Activated naive CD8-positive, alpha-beta T cell treated with anti-CD3 and anti-CD28 coated beads, Interleukin-2, amount 50 U/mL, for 16 hours (primary cell): ENCODE data around the gene SLC6A8.
"Not testable (repeated sequence)": the region's sequence is repeated elsewhere in the genome, so short reads cannot be mapped to it uniquely, and the experiment has no call there.

Experiments
- DNase-seq: peaks from one replicate; pipeline ENCODE4 v3.0.0-alpha.2; 2020; ENCODE audit warnings: low read depth, low spot score

Gene SLC6A8

DNA sequence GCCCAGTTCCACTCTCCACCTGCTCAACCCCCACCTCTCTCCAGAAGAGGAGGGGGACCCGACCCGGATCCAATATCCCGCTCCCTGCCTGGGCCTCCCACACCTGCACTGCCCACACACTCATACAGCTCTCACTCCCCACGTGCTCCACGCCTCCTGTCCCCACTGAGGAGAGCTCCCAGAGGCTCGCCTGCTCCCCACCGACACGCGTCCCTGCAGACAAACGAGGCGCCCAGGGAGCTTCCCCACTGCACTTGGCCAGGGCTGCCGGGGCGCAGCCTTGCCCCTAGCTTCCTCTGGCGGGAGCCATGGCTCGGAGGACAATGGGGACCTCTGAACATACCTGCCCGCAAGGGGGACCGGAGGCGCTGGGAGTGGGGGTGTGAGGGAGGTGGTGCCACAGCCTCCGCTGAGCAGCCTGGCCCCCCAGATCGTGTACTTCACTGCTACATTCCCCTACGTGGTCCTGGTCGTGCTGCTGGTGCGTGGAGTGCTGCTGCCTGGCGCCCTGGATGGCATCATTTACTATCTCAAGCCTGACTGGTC lies 5.0 kb downstream of the SLC6A8 start:
- no peak for DNase-seq

- no peak for DNase-seq
Measured at GRCh38 chrX:153693216-153694086, 5.7 kb downstream of the SLC6A8 start.

DNA sequence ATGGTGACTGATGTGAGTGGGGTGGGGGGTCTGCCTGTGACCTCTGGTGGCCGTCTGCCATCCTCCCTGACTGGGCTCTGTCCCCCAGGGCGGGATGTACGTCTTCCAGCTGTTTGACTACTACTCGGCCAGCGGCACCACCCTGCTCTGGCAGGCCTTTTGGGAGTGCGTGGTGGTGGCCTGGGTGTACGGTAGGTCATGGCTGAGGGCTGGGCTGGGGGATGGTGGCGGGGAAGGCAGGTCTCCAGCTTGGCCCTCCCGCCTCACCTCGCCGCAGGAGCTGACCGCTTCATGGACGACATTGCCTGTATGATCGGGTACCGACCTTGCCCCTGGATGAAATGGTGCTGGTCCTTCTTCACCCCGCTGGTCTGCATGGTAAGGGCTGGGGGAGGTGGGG lies 6.5 kb downstream of the SLC6A8 start:
- not testable (repeated sequence) for DNase-seq

- DNase-seq, result no peak
Measured at GRCh38 chrX:153694687-153695270, 7.1 kb downstream of the SLC6A8 start.

DNA sequence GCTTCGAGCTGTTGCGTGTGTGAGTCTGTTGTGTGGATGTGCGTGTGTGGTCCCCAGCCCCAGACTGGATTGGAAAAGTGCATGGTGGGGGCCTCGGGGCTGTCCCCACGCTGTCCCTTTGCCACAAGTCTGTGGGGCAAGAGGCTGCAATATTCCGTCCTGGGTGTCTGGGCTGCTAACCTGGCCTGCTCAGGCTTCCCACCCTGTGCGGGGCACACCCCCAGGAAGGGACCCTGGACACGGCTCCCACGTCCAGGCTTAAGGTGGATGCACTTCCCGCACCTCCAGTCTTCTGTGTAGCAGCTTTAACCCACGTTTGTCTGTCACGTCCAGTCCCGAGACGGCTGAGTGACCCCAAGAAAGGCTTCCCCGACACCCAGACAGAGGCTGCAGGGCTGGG lies 8.4 kb downstream of the SLC6A8 start:
- no peak for DNase-seq

- DNase-seq, result not testable (repeated sequence)
Measured at GRCh38 chrX:153696538-153696937, 8.8 kb downstream of the SLC6A8 start.

DNA sequence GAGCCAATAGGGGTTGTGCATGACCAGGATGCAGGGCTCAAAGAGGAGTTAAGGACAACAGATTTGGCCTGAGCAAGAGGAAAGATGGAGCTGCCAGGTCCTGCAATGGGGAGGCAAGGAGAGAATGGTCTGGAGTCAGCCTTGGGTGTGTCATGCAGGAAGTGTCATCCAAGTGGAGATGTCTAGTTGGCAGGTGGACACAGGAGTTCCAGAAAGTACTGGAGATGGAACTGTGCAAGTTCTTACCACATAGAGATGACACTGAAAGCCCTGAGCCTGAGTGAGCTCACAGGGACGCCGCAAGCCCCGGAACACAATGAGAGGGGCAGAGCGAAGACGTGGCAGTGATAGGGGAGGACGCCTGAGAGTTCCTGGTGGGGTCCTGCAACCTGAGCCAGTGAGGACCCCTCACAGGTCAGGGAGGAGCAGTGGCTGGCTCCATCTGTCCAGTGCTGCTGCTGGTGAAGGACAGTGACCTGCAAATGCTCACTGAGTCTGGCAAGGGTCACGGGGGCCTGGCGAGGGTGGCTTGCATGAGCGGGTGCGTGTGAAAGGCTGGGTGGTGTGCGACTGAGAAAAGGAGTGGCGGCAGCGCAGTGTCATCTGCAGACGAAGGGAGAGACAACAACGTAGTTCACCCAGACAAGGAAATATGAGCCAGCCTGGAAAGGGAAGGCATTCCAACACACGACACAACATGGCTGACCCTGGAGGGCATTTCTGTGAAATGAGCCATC lies 9.4 kb downstream of the SLC6A8 start:
- not testable (repeated sequence) for DNase-seq

DNA sequence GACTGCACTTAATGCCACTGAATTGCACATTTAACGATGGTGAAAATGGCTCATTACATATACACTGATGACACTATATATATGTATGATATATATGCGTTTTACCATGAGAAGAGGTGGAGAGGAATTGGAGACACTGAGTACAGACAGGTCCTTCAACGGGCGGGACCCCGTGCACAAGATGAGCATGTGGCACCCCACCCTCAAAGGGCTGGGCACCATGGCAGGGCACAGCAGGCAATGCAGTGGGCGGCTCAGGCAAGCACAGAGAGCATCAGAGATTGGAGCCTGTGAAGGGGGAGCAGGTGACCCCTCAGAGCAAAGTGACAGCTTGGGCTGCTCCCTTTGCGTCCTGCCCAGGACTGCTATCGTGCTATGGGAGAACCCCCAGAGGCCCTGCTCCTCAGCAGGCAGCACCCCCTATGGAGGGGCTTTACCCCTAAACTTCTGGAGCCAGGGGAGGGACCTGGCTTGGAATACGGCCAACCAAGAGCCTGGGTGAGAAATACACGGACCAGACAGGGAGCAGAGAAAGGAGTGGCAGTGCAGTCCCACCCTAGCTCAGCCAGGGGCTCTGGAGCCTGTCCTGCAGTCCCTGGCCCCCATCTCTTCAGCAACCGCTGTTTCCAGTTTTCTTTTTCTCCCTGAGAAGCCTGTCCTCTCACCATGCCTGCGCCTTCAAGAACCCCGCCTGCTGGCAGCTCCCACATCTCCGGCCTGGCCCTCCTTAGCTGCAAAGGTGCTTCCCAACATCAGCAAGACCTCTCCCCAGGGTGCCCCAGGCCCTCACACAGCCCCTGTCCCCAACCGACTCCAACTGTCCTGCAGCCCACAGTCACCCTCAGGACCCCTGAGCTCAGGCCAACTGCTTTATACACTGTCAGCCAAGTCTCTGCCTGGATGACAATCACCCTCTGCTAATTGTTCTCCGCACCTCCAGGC lies 10.5 kb downstream of the SLC6A8 start:
- no peak for DNase-seq

- DNase-seq, result not testable (repeated sequence)
Measured at GRCh38 chrX:153699210-153699783, 11.6 kb downstream of the SLC6A8 start.

GRCh38 chrX:153699784-153700371 lies 12.2 kb downstream of the SLC6A8 start:
- DNase-seq, result not testable (repeated sequence)

DNA sequence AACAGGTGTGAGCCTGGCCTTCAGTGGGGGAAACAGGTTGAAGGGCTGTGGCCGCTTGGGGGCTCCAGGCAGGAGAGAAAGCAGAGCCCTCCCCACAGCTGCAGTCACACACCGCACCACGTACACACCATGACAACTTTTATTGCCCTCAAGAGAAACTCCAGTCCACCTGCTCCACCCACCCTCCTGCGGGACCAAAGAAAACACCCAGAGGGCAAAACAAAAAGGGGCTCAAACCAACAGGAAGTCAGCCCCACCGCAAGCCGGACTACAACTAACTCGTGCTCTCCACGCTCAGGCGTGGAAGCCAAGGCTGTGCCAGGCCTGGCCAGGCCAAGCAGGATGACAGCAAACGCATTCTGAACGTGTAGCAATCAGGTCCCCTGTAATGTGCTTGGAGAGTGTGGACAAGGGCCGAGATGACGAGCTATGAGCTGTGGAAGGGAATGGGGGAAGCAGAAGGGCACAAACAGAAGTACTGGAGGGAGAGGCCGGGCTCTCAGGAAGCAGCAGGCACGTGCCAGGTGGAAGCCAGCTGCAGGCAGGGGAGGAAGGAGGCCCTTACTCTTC lies 12.7 kb downstream of the SLC6A8 start:
- DNase-seq, result no peak

DNA sequence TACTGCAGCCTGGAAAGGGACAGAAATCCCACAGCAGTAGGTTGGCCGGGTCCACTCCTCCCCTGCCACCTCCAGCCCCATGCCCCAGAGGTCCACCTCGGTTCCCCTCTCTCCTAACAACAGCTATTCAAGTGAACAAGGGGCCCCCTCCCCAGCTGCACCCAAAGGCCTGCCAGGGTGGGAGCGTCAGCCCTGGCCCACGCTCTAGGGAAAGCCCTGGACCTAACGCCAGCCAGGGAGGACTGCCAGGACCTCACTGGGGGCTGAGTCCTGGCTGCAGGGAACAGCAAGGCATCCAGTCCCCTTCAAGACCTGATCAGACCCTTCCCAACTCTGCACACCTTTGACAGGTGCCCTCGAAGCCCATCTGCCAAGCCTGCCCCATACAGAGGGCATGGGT lies 13.2 kb downstream of the SLC6A8 start:
- DNase-seq, result no peak

GRCh38 chrX:153701706-153702105 lies 14.0 kb downstream of the SLC6A8 start:
- DNase-seq, result no peak

GRCh38 chrX:153702336-153703035 lies 14.8 kb downstream of the SLC6A8 start:
- no peak for DNase-seq

- DNase-seq, result no peak
Measured at GRCh38 chrX:153703036-153703370, 15.3 kb downstream of the SLC6A8 start.

GRCh38 chrX:153704021-153704526 lies 16.3 kb downstream of the SLC6A8 start:
- no peak for DNase-seq

GRCh38 chrX:153704631-153705402 lies 17.1 kb downstream of the SLC6A8 start:
- not testable (repeated sequence) for DNase-seq

DNA sequence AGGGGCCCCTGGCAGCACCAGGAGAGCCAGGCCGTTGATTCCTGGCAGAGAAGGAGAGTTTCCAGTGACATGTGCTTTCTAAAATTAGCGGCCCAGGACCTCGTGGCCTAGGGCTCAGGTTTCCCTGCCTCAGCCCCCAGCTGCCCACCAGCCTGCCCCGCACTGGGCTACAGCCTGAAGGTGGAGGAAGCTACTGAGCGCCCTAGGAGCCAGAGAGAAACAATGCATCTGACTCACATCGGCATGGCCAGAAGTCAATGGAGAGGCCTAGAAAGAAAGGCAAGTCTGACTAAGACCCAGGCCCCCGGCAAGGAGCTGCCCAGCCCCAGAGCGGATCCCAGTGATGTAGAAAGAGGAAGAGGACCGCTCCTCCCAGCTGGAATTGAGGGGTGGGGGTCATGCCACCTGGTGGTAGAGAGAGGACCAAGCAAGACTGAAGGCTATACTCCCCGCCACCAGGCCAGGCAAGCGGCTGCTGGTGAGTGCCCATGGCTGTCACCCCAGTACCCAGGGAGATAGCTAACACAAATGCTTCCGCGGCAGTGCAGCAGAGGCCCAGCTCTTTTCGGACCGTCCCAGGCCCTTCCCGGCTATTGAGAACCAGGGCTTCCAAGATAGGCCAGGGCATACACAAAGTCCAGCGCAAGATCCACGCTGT lies 17.8 kb downstream of the SLC6A8 start:
- not testable (repeated sequence) for DNase-seq
